Astrocyte (in vitro differentiated cells and primary cell): ENCODE data around the gene MRPL12.

ENCODE experiments used
- CTCF ChIP-seq: IDR thresholded peaks from 2 replicates; pipeline ENCODE4 v1.5.1; 2011; ENCODE audit warnings: low read depth, mild to moderate bottlenecking, inconsistent platforms, low read length, moderate library complexity; ENCODE audit not compliant: insufficient read depth
- EZH2 ChIP-seq: IDR thresholded peaks from 2 replicates; pipeline ENCODE4 v1.6.1; 2012; ENCODE audit warnings: mild to moderate bottlenecking, low read length, inconsistent platforms; ENCODE audit not compliant: insufficient read depth

- TF ChIP-seq CTCF (no peak), EZH2 (no peak)
Measured at GRCh38 chr17:81717049-81717765, 14.0 kb downstream of the MRPL12 start.
